Measurements from ENCODE around the gene HACD4.

Gene HACD4

GRCh38 chr9:21031091-21031807 is at the start of gene HACD4:
TSS of gene HACD4 (minus strand) at chr9:21031640. CDS start at chr9:21031590, 50 bp downstream.
- no peak for DNase-seq

DNA sequence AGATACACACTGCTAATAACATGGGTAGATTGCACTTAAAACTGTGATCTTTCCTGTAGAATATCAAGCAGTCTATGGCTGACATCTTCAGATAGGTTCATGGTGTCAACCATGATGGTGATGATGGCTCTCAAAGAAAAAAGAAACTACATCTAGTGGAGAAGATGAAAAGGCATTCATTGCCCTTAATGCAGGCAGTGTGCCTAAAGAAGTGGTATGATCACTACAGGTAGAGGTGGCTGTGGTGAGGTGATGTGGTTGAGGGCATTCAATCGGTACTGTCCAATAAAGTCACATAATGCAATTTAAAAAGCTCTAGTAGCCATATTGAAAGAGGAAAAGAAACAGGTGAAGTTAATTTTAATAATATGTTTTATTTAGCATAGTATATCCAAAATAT is 49.4 kb upstream of the HACD4 start:
- DNase-seq: no peak

- DNase-seq: no peak
Observed at GRCh38 chr9:21078702-21079101, 47.3 kb upstream of the HACD4 start.

DNA sequence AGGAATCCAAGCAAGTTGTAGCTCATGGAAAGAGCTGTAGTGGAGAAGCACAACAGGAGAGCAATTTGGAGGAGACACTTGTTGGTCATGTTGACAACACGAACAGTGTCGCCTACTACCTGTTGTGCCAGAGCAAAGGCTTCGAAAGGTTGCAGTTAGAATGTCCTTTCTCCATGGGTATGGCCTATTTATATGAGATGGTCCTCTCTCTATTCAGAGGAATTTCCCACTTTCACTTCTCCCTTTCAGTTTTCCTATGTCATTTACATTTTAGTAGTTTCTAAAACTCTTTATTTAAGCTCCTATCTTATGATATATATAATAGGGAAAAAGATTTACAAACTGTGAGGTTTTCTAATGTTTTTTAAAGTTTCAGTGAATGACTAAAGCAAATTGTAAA is 46.3 kb upstream of the HACD4 start, which contains the start of gene IFNB1:
TSS of gene IFNB1 (minus strand) at position 162 of the 400 bp plus-strand sequence. CDS start at position 89, 73 bp downstream.
- DNase-seq: no peak

DNA sequence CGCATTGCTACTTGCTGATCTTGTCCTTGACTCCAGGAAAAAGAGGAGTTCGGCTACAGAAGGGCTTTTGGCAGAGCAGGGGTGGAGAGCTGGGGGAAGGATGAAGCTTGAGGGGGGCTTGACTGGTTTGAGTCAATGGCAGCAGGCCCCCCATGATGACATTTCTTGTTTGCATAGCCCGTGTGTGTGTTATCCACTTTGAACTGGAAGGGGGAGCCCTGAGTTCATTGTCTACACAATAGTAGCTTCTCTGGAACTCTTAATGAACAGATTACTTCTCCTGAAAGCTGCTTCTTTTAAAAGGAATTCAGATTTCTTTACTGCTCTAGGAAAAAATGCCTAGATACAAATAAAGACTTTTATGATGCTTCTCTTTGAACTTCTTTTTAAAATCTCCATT is 44.0 kb upstream of the HACD4 start:
- DNase-seq: no peak

DNA sequence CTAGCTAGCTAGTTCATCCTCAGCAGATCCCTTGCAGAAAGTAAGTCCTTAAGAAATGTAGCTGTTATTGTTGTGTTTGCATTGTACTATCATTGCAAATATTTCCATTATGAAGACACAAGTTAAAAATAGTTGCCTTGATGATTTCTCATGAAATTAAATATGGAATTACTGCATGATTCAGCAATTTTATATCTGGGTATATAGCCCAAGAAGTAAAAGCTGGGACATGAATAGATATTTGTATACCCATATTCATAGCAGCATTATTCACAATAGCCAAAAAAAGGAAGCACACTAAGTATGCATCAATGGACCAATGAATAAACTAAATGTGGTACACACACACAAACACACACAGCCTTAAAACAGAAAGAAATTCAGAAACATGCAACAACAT is 39.5 kb upstream of the HACD4 start:
- no peak for DNase-seq

- no peak for DNase-seq
Observed at GRCh38 chr9:21070171-21070571, 38.7 kb upstream of the HACD4 start.

DNA sequence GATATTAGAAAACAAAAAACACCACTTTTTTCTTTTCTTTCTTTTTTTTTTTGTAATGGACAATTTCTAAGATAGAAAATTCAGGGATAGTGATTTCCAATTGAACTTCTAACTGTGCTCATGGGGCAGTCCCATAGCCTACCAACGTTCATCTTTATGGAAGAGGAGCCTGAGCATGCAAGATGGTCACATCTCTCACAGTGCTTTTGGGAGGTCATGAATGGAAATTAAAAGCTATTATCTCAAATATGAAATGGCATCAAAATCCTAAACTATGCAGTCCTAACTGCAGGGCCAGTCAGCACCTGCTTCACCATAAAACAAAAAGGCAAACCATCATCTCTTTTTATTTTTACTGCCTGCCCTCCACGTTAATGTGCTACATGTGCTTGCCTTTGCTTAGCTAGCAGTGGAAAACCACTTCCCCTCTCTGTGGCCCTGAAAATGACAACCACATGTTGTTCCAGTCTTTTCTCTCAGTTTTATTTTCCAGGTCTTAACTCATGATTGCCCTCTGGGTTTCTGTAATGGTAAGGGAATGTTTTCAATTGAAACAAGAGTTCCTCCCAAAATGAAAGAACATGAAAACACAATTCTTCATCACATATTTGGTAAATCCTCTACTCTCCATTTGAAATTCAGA is 29.6 kb upstream of the HACD4 start:
- no peak for DNase-seq

DNA sequence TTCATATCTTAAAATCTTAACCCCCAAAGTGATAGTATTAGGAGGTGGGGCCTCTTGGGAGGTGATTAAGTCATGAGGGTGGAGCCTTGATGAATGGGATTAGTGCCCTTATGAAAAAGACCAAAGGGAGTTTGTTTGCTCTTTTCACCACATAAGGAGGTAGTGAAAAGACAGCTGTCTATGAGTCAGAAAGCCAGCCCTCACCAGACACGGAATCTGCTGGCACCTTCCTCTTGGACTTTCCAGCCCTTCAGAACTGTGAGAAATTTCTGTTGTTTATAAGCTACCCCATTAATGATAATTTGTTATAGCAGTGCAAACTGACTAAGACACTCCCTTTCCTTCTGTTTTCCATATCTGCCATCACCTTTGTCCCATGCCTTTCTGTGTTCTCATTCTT is 25.5 kb upstream of the HACD4 start:
- DNase-seq: no peak

GRCh38 chr9:21053851-21054250 is 22.4 kb upstream of the HACD4 start:
- DNase-seq: no peak

DNA sequence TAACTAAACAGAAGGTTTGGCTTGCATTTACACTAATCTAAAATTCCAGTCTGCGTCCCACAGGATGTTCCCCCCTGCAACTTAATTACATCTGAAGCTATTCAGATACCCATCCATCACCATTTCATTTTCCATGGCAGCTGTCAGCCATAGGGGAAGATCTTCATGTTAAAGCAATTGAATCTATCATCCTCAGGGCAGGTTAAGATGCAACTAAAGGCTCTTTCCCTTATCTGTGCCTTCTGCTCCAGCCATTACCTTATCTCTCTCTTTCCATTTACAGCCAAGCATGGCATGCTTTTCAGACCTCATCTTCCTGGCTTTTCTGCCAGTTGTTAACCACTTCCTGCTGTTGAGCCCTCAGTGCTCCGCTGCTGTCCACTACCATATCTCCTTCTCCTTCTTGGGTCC is 15.8 kb upstream of the HACD4 start:
- no peak for DNase-seq

- DNase-seq: no peak
Observed at GRCh38 chr9:21043841-21044240, 12.4 kb upstream of the HACD4 start.

- DNase-seq: no peak
Observed at GRCh38 chr9:21042466-21042865, 11.0 kb upstream of the HACD4 start.

GRCh38 chr9:21039302-21039701 is 7.9 kb upstream of the HACD4 start:
- DNase-seq: no peak

GRCh38 chr9:21037278-21037677 is 5.8 kb upstream of the HACD4 start:
- no peak for DNase-seq

DNA sequence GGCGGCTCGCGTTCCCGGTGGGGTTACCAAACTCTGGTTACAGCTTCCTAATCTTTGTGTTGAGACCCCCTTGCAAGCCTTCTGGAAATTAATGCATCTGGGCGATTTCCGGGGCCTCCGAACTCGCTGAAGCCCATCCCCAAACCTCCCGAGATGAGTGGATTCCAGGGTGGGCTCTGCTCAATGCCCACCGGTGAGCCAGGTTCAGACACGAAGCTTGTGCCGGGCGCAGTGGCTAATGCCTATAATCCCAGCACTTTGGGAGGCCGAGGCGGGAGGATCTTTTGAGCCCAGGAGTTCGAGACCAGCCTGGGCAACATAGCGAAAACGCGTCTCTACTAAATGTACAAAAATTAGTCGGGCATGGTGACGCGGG is 356 bp upstream of the HACD4 start:
- DNase-seq: no peak

DNA sequence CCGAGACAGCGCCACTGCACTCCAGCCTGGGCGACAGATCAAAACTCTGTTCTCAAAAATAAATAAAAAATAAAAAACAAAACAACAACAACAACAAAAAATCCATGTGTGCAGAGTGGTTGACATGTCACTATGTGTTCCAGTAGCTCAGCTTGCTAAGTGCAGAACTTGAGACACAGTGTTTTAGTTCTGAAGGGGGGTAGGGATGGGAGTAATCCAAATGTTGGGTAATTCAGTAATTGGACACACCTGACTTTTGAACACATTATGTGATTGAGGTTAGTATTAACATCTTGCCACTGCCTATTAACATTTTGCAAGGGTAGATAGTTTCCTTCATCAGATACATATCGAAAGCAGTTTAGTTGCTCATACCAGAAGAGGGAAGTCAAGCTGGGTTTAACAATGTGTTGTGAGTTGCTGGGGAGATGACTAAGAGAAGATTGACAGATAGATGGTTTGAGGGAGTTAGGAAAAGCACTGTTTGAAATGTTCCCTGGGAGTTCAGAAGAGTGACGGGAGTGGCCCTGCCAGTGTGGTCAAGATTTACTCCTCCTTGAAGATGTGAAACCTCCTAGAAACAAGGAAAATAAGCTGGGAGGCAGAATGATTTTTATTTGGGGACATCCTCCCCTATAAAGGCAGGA is 928 bp downstream of the HACD4 start:
- DNase-seq: no peak

- no peak for DNase-seq
Observed at GRCh38 chr9:21029661-21030060, 1.8 kb downstream of the HACD4 start.

GRCh38 chr9:21028466-21028865 is 3.0 kb downstream of the HACD4 start:
- no peak for DNase-seq

GRCh38 chr9:21027295-21027694 is 4.1 kb downstream of the HACD4 start:
- DNase-seq: no peak

- DNase-seq: no peak
Observed at GRCh38 chr9:21023861-21024260, 7.6 kb downstream of the HACD4 start.

DNA sequence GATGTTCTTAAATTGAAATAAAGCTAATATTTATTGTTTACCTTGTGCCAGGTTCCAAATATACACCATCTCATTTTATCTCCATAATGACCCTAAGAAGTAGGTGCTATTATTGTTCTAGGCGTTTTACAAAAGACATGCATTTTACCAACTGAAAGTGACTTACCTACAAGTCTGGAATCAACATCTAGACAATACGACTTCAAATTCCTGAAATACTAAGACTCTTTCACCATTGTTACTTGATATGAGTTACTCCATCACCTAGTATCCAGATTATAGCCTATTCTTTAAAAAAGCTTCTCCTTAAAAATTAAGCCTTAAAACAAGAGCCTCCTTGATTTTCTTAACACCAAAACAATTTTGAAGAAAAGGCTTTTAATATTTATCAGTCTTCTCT is 13.3 kb downstream of the HACD4 start:
- DNase-seq: no peak

DNA sequence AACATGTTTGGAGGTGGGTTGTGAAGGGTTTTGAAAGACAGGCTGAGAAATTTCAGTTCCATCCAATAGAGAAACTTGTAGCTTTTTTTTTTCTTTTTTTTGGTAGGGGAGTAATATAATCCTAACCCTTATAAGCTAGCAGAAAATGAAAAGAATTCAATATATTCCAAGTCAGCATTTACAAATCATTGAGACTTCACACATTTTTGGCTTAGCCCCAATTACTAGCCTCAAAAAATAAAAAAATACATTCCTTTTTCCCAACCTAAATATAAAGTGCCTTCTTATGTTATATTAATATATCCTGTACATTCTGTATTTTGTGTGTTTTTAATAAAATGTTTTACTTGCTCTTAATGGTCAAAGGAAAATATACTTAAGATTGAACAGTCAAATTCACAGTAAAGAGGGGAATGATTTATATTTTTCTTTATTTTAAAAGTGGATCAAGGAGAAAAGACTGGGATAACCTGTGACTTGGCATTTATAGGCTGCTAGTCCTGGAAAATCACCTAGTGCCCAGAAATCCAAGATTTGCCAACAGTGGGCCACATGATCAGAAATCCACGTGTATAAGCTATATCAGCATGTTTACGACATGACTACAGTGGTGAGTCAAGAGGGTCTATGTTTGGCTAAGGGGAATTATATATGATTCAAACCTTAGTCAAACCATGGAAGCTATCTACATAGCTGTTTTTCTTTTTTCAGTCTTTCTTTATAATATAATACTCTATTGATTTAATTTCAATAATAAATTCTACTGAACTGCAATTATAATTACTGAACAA is 14.5 kb downstream of the HACD4 start:
- no peak for DNase-seq

Measured in cortex of kidney (tissue), 1 donor.